ENCODE results near the gene ZNF605.
"Not testable (repeated sequence)": the region's sequence is repeated elsewhere in the genome, so short reads cannot be mapped to it uniquely, and the experiment has no call there.

Gene ZNF605

DNA sequence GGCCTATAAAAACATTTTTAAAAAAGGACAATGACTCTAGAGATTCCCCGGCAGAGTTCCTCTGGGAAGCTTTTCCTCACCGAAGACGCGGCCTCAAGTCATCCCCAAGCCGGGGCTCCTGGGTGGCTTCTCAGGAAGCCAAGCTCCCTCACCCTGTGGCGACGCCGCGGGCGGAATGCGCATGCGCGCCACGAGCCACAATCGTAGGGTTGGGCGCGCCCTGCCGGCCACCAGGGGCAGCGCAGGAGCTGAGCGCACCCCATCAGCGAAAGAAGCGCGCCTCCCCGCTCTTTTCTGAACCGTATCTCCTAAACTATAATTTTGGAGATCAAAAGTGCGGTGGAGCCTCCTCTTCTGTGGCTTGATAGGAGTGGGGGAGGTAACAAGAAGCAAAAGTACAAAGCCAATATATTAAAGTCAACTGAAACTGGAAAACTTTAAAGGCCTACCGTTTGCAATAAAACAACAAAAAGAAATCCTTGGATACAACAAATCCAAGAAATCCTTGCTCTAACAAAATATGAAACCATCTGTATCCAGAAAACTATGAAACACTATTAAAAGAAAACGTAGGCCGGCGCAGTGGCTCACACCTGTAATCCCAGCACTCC lies 51.3 kb downstream of the ZNF605 start:
- FAIRE-seq = no peak

DNA sequence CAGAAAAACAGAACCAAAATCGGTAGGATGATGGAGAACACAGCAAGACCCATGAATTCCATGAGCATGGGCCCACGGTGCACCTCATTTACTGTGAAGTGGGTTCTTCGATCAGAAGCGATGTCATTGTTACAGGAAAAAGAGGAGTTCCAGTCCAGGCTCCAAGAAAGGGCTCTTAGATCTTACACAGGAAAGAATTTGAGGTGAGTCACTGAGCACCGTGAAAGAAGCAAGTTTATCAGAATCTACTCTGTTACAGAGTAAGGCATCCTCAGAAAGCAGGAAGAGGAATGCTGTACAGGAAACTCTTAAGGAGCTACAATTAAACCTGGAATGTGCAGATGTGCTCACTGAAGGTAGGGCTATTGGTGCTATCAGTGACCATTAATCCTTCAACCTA lies 57.1 kb downstream of the ZNF605 start:
- no peak for FAIRE-seq

DNA sequence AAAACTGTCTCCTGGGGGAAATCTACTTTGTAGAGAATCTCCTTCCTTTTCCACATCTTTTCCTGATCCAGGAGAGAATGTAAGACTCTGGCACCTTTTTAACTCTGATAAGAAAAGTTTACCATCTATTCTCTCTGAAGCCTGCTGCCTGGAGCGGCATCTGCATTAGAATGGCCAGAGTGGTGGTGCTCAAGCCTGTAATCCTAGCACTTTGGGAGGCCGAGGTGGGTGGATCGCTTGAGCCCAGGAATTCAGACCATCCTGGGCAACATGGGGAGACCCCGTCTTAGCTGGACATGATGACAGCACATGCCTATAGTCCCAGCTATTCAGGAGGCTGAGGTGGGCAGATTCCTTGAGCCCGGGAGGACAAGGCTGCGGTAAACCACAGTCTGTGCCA lies 67.3 kb downstream of the ZNF605 start:
- no peak for FAIRE-seq

DNA sequence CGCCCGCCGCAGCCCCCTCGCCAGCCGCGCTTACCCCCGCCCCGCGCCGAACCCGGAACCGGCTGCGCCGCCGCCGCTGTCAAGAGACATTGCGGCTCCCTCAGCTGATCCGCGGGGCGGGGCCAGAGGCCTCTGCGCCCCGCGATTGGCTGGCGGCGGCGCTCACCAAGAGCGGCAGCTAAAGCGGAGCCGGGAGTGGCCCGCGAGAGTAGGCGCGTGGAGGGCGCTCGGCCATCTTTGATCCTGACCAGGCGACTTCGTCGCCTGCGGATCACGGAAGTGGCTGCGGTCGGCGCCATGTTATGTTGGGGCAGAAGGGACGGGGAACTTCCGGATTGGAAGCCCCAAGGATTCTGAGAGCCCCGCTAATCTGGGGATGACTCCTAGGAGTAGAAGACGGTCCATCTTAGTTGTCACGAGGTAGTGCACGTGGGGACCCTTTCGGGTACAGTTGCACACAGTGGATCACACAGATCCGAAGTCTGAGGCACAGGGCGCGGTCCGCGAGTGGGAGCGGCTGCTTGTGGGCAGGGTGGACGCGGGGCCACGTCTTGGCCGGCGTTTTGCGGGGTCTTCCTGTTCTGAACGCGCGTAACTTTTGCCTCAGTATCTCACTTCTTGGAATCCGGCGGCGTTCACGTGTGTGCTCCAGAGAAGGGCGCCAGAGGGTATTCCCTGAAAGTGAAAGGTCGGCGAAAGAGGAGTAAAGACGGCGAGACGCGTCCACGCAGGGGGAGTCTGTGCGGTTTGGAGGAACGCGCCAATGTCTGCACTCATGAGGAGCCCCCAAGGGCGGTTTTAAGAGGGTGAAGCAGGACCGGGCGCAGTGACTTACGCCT lies 68.4 kb downstream of the ZNF605 start, which contains the start of gene CHFR:
Gene CHFR (minus strand): TSS at position 93 of the 839 bp plus-strand sequence. CDS start 277 bp downstream, outside the sequence.
- peak; percentile 6 for FAIRE-seq

DNA sequence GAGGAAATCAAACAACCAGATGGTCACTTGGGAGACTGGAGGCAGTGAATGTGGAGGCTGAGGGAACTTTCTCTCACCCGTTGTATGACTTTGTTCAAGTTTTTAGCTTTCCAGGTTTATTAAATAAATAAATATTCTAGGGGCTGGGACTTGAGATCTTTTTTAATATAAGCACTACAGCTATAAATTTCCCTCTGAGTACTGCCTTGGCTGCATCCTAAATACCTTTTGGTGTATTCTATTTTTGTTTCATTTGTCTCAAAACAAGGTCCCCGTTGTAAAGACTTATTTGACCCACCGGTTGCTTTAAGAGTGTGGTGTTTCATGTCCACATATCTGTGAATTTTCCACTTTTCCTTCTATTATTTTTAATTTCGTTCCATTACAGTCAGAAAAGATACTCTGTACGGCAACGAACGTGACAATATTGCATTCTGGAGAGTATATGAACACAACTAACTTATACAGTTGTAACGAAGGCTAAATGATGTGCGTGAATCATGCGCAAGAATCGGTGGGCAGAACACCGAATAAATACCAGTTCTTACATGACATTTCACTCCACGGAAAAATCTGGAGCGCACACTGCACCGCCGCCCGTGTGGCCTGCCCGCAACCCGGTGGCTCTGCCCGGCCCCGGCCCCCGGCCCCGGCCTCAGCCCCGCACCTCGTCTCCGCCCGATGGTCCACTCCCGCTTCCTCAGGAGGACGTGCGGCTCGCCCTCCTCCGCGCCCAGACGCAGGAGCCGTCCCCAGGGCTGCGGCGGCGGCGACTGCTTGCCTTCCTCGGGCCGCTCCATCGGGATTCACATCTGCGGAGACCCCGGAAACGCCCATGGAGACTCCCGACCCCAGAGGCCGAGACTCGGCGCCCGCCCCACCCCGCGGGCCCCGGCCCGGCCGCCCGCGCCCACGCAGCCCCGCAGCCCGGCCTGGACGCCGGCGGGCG lies 69.3 kb downstream of the ZNF605 start:
- FAIRE-seq = no peak

DNA sequence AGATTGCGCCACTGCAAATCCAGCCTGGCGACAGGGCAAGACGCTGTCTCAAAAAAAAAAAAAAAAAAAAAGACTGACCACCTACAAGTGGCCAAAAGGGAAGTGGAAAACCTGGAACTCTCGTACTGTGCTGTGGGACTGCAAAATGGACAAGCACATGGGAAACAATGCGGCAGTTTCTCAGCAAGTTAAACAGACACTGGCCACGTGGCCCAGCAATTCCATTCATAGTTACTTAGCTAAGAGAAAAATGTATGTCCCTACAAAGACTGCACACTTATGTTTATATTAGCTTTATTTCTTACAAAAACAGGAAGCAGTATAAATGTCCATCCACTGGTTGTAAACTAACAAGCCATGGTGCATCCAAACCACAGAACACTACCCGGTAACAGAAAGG lies 74.3 kb downstream of the ZNF605 start:
- no peak for FAIRE-seq

DNA sequence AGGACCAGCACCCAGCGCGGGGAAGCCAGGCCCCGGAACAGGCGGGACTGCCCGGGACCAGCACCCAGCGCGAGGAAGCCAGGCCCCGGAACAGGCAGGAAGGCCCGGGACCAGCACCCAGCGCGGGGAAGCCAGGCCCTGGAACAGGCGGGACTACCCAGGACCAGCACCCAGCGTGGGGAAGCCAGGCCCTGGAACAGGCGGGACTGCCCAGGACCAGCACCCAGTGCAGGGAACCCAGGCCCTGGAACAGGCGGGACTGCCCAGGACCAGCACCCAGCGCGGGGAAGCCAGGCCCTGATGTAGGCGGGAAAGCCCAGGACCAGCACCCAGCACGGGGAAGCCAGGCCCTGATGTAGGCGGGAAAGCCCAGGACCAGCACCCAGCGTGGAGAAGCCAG lies 81.5 kb downstream of the ZNF605 start:
- not testable (repeated sequence) for FAIRE-seq

DNA sequence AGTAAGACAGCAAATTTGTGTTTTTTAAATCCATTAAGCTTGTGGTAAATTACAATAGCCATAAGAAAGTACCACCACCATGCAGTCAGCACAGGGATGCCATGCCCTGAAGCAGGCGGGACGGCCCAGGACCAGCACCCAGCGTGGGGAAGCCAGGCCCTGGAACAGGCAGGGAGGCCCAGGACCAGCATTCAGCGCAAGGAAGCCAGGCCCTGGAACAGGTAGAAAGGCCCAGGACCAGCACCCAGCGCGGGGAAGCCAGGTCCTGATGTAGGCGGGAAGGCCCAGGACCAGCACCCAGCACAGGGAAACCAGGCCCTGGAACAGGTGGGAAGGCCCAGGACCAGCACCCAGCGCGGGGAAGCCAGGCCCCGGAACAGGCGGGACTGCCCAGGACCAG lies 81.9 kb downstream of the ZNF605 start:
- FAIRE-seq = no peak

DNA sequence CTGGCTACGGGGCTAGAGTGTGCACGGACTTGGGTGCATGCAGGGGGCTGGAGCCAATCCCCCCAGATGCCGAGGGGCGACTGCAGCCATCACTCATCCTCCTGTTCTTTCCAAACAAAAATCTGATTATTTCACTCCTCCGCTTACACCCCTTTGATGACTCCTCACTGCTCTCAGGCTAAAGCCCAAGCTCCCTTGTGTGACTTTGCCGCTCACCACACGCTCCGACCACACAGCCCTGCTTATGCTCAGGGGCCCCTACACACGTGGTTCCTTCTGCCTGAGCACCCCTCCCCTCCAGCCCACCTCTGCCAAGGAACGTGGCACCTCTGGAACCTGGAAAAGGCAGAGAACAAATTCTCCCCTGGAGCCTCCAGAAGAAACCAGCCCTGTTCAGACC lies 82.4 kb downstream of the ZNF605 start:
- no peak for FAIRE-seq

DNA sequence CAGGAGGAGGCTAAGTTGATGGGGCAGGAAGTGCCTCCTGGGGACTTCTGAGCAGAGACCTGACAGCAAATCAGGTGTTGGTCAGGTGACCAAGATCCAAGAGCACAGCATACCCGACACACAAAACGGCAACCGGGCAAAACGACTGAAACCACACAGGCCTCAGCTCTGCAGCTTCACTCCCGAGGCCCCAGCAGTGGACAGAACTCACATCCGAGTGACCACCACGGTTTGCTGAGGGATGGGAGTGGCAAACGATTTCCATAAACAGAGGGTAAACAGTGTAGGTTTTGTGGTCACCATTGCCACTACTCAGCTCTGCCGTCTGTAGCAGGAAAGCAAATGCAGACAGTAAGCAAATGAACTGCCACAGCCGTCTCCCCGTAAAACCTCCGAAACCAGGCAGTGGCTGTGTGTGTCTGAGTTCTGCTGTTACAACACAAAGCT lies 83.1 kb downstream of the ZNF605 start:
- no peak for FAIRE-seq

DNA sequence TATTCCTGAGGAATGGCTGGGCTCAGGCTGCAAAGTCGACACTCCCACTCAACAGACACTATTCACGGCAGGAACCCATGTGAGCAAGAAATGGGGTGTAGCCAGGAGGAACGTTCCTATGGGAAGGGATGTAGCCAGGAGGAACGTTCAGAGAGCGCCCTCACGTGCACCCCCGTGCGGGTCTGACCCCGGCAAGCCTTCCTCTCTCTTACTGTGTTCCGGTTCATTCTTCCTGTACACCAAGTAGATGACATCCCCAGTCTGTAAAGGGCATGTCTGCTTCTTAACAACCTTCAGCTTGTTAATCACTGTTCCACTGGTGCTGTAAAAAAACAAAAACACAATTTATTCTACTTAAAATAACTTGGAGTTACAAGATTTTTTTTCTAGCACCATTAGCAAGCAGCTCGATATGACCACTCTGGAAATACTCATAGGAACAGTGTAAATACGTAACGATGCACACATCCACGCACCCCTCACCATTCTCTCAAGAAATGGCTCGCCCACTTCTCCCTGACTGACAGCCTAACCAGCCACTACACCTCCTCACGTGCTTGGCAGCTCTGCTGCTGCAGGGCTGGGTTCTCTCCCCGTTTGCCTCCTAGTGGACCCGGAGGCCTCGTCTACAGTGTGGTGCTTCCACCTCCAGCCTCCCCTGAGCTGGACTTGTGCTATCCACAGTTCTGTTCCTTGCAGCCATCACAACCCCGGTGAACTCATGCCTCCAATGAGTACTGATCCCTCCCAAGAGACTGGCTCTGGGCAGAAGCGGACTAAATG lies 83.8 kb downstream of the ZNF605 start:
- FAIRE-seq = no peak

DNA sequence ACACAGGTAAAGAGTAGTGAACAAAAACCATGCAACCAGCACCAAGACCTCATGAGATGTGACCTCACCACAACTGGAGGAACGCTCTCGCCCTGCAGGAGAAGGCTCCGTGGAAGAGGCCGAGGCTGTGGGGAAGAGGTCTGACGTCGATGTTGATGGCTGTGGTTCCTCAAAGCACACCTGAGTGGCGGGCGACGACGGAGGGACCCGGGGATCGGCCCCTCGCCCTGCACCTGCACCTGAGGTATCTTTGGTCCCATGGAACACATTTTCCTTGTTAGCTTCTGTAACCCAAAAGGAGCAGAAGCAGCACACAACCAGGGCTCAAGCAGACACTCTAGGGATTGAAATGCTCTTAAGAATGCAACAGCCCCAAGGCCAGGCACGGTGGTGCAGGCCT lies 86.6 kb downstream of the ZNF605 start:
- FAIRE-seq = no peak
